ENCODE results near the gene TEF.
"Not testable (repeated sequence)": the region's sequence is repeated elsewhere in the genome, so short reads cannot be mapped to it uniquely, and the experiment has no call there.

The TEF gene

DNA sequence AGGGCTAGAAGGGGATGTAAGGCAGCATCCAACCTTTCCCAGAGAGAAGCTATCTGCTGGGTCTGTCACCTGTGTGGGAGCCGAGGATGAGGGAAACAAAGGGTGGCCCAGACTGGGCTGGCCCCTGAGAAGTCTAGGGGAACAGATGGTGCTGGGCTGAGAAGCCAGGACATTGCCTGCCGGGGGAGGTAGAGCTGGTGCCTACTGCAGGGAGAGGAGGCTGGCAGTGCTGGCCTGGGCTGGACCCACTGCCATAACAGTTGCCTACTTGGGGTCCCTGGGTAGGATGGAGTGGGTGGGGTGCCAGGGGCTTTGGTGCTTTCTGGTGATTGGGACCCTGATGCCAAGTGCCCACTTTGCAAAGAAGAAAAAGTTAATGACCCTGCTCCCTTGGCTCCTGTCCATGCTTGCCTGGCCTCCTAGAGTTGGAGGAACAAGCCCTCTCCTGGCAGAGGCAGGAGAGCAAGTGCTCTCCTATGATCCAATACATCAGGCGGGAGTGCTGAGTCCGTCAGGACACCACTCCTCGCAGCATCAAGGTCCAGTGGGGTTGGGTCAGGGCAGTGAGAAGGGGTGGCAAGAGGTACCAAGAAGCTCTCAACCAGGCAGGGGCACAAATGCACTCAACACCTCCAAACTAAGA lies 52.7 kb downstream of the TEF start:
- DNase-seq (ENCODE audit: low spot score in 2 of 2); H3K4me3 Mint-ChIP-seq; H3K27me3 Mint-ChIP-seq; H3K27ac Mint-ChIP-seq; ATAC-seq (ENCODE audit: low read depth); H3K9me3 Mint-ChIP-seq: not testable (repeated sequence)
- Mint-ChIP-seq H3K36me3 (peaks cover 21% of the 10 kb centered on the region), H3K4me1 (peaks cover 18% of the 10 kb centered on the region)

DNA sequence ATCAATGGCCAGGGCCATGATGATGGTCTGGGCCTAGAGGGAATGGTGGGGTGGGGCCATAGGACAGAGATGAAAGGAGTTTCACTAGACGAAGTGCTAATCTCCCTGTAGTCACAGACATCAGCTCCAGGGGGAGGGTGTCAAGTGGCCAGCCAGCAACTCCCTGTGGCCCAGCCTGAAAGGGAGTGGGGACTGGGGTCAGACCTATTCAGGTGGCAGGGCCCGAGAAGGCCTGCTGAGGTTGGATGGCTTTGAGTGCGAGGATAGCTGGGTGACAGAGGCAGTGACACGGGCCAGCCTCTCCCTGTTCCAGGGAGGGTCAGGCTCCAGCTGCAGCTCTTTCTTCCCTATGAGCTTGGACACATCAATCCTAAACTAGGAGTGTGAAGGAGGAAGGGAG lies 53.8 kb downstream of the TEF start:
- no peak for DNase-seq (ENCODE audit: low spot score in 2 of 2)
- Mint-ChIP-seq H3K27me3 (no peaks in the 10 kb centered on the region), H3K36me3 (peaks cover 21% of the 10 kb centered on the region), H3K9me3 (no peaks in the 10 kb centered on the region), H3K4me1 (peaks cover 19% of the 10 kb centered on the region), H3K4me3 (no peak overlapping the region), H3K27ac (peak overlapping the region; percentile 35)
- ATAC-seq (ENCODE audit: low read depth): no peak

DNA sequence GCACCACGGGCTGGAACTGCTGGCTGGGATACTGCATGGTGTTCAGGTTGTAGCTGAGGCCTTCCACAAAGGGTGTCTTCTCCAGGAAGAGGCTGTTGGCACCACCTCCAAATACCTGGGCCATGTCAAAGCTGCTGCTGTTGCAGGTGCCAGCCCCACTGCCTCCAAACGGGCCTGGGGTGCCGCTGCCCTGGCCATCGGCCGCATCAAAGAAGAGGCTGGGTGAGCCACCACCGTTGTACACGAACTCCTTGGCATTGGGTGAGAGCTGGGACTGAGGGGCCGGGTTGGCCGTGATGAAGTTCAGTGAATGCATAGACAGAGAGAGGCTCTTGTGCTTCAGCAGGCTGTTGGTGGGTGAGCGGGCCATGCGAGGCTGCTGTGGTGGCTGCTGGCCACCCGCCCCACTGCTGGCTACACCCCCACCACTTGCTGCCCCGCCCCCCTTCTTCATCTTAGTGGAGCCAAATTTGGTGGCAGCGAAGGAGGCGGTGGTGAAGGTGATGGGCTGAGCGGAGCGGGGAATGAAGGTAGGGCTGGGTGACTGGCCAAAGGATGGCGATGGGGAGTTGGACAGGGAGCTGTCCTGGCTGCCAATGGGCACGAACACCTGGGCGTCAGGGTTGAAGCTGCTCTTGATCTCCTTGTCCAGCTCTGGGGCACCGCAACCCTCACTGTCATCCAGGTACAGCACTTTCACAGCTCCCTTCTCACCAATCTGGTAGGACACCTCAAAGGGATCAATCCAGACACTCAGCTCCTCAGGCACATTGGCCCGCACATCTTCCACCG lies 54.8 kb downstream of the TEF start:
- peaks cover 14% of the 10 kb centered on the region for H3K4me1 Mint-ChIP-seq
- ATAC-seq (ENCODE audit: low read depth): no peak
- H3K36me3 Mint-ChIP-seq: peaks cover 15% of the 10 kb centered on the region

DNA sequence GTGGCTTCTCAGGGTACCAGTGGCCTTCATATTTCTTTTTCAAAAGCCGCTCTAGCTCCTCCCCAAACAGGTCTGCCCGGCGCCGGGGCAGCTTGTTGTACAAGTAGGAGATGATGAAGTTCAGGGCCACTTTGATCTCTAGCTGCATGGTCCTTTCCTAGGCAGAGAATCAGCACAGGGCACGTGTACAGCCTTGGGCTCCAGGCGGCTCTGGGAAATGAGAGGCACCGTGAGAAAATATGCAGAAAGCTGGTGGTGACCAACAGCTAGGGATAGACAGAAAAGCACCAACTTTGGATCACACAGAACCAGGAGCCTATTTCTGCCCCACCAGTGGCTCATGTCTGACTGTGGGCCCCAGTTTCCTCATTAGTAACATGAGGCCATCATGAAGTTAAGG lies 55.5 kb downstream of the TEF start:
- Mint-ChIP-seq H3K4me1 (peaks cover 14% of the 10 kb centered on the region), H3K27me3 (no peaks in the 10 kb centered on the region), H3K9me3 (no peaks in the 10 kb centered on the region), H3K27ac (no peak overlapping the region), H3K4me3 (no peak overlapping the region), H3K36me3 (peaks cover 11% of the 10 kb centered on the region)
- ATAC-seq (ENCODE audit: low read depth) (no peak), DNase-seq (ENCODE audit: low spot score in 2 of 2) (no peak)

More for the DNA sequence above, 54.8 kb downstream of the TEF start:
- no peaks in the 10 kb centered on the region for H3K27me3 Mint-ChIP-seq
- no peak overlapping the region for H3K4me3 Mint-ChIP-seq
- no peak overlapping the region for H3K27ac Mint-ChIP-seq
- no peak for DNase-seq (ENCODE audit: low spot score in 2 of 2)
- no peaks in the 10 kb centered on the region for H3K9me3 Mint-ChIP-seq

DNA sequence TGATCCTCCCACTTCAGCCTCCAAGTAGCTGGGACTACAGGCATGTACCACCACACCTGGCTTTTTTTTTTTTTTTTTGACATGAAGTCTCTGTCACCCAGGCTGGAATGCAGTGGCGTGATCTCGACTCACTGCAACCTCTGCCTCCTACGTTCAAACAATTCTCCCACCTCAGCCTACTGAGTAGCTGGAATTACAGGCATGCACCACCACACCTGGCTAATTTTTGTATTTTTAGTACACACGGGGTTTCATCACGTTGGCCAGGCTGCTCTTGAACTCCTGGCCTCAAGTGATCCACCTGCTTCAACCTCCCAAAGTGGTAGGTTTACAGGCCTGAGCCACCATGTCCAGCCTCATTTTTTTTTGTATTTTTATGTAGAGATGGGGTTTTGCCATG lies 58.8 kb downstream of the TEF start:
- peaks cover 19% of the 10 kb centered on the region for H3K4me1 Mint-ChIP-seq
- not testable (repeated sequence) for H3K27me3 Mint-ChIP-seq

DNA sequence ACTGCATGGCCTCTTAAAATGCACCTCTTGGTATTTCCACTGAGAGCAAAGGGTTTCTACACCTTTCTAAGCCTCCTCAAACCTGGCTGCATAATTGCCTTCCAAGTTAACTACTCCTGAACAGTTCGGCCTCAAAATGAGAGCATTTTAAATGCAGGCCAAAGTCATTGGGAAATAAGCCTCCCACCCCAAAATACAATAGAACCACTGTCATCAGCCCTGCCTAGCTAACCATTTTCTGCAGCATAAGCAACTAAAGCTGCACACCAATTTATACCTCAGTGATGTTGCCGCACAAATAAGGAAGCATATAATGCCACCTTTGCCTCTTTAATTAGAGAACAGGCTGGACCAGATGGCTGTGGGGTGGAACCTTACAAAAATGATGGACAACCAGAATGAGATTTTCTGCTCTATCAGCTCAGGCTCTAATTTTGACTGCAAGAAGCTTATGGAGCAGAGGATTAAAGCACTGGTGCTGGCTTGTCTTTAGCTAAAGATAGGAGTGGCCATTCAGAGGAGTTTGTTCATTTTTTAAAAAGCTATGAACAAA lies 60.6 kb downstream of the TEF start:
- Mint-ChIP-seq H3K4me1 (peaks cover 21% of the 10 kb centered on the region), H3K4me3 (no peak overlapping the region), H3K9me3 (no peaks in the 10 kb centered on the region), H3K27me3 (no peaks in the 10 kb centered on the region), H3K36me3 (peaks cover 3% of the 10 kb centered on the region), H3K27ac (no peak overlapping the region)
- DNase-seq (ENCODE audit: low spot score in 2 of 2): no peak
- no peak for ATAC-seq (ENCODE audit: low read depth)

More for the DNA sequence above, 58.8 kb downstream of the TEF start:
- not testable (repeated sequence) for ATAC-seq (ENCODE audit: low read depth); H3K4me3 Mint-ChIP-seq; DNase-seq (ENCODE audit: low spot score in 2 of 2); H3K27ac Mint-ChIP-seq; H3K9me3 Mint-ChIP-seq
- H3K36me3 Mint-ChIP-seq: peaks cover 11% of the 10 kb centered on the region

DNA sequence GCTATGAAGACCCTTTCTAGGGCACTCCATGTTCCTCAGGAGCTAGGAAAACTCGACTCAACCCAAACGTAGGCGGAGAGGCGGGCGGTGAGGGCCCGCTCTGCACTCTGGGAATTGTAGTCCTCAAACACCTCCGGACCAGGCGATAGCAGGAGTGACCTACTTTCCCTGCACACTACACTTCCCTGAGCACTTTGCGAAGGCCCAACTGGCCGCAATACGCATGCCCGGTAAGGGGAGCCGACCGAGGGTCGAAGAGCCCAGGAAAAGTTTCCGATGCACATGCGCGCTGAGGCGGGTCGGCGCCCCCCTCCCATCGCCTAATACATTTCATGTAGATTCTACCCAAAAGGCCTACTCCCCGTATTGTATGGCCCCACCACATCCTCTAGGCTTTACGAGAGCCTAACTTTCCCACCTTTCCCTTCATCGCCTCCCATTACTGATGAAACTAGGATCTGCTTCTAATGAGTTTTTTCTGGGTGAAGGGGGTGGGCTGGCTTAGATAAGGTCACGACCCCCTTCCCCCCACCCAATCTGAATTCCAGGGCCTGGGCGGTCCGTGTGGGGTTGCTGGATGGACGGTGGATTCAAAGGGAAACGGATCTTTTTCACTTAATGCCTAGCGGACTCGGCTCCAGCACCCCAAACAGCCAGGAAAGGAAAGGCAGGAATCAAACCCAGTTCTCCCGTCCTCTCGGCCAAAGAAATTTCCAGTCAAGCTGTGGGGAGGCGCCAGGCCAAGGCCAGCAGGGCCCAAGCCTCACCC lies 62.8 kb downstream of the TEF start:
- H3K27ac Mint-ChIP-seq: peak overlapping the region; percentile 100
- DNase-seq (ENCODE audit: low spot score in 2 of 2): peak; percentile 58 to 66
- H3K4me1 Mint-ChIP-seq: peaks cover 29% of the 10 kb centered on the region
- peak; percentile 37 for ATAC-seq (ENCODE audit: low read depth)
- H3K9me3 Mint-ChIP-seq: no peaks in the 10 kb centered on the region
- no peaks in the 10 kb centered on the region for H3K27me3 Mint-ChIP-seq
- H3K4me3 Mint-ChIP-seq: peak overlapping the region; percentile 90
- peaks cover 3% of the 10 kb centered on the region for H3K36me3 Mint-ChIP-seq

DNA sequence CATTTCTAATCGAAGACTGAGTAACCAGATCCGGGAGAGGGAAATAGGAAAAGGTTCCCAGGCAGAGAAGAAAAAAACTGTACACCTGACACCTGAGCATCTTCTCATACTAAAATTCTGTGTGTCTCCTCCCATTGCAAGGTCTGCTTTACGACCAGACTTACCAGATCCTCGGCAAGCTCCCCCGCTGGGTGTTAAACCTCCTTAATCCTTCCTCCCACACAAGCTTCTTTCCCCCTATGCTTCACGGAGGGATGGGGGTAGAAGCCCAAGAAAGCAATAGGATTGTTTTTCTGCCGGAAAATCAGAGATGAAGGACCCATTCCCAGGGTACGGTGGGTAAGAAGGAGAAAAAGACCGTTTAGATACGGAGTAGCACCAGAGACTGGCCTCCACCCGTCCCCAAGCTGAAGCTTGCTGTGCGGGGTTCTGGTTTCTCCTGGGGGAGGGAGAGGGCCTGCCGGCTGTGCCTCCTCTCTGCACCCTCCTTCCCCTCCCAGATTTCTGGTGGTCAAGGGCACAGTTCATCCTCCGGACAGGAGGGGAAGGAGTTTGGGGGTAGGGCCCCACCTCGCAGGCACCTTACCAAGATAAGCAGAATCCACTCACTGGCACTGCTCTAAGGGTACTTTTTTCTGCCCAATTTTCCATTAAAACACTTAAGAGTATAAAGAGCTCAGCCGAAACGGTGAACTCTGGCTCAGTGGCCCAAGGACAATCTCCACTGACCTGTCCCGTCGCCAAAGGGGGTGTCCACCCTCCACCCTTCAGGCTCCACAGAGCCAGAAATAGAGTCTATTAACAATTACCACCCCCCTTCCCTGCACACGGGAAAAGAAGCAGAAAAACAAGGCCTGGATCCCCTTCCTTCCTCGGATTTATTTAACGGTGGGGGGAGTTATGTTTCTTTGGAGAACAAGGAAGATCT lies 63.7 kb downstream of the TEF start:
- peaks cover 27% of the 10 kb centered on the region for H3K4me1 Mint-ChIP-seq
- H3K4me3 Mint-ChIP-seq: peak overlapping the region; percentile 90
- peak overlapping the region; percentile 100 for H3K27ac Mint-ChIP-seq
- no peak for ATAC-seq (ENCODE audit: low read depth)
- peak in 1 of 2 donors; percentile 35 for DNase-seq (ENCODE audit: low spot score in 2 of 2)
- H3K36me3 Mint-ChIP-seq: peaks cover 3% of the 10 kb centered on the region
- no peaks in the 10 kb centered on the region for H3K27me3 Mint-ChIP-seq
- H3K9me3 Mint-ChIP-seq: no peaks in the 10 kb centered on the region

DNA sequence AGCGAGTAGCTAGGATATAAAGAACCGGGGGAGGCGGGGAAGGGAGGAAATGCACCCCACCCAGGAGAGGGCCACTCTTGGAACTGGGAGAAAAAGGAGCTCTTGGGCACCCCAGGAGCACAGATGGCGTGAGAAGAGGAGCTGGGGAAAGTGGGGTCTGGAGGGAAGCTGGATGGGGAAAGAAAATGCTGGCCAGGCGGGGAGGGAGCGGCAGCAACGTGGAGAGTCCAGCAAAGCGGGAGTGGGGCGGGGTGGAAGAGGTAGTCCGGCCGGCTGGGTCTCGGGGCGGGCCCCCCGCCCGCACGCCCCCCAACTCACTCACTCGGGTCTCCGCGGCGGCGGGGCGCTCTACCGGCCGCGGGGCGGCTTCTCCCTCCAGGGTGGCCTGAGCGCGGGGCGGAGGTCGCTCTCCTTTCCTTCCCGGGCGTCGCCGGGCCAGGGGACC lies 64.3 kb downstream of the TEF start:
- DNase-seq (ENCODE audit: low spot score in 2 of 2) (no peak), ATAC-seq (ENCODE audit: low read depth) (no peak)
- H3K4me1 Mint-ChIP-seq: peaks cover 27% of the 10 kb centered on the region
- H3K4me3 Mint-ChIP-seq: peak overlapping the region; percentile 90
- H3K9me3 Mint-ChIP-seq: no peaks in the 10 kb centered on the region
- H3K27me3 Mint-ChIP-seq: no peaks in the 10 kb centered on the region
- H3K27ac Mint-ChIP-seq: peak overlapping the region; percentile 100
- peaks cover 3% of the 10 kb centered on the region for H3K36me3 Mint-ChIP-seq

DNA sequence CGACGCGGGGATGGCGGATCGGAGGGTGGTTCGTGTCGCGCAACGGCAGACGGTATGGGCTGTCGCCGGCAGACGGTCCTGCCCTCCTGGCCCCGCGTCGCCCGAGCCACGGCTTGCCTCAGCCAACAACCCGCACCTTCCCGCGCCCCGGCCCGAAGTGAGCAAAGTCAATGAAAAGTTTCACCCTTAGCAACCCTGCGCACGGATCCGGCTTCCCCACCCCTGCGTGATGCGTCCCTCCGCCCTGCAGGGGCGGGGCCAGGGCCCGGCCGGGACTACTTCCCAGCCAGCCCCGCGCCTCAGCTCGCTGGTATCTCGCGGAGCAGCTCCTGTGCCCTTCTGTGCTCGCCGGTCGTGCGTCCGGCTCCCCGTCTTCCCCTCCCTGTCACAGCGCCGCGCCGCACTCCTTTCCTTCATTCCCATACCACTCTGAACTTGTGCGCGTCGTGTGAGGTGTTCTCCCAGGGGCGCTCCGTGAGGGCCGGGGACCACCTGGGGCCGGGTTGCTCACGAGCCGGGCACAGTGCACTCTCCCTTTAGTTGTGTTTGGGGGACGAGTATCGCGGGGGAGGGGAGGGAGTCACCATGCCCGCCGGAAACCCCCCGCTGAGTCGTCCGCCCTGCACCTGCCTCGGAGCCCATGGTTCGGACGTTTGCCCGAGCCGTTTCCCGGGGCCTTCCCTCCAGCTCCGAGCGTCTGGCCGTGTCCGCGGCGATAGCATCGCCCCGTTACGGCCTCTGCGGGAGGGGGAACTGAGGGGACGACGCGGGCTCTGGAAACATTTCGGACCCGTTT lies 65.1 kb downstream of the TEF start, which contains the start of gene TOB2:
Gene TOB2 (minus strand): TSS at position 163 of the 796 bp plus-strand sequence. CDS start 9,456 bp downstream, outside the sequence.
- Mint-ChIP-seq H3K27me3 (no peaks in the 10 kb centered on the region), H3K36me3 (peaks cover 3% of the 10 kb centered on the region), H3K9me3 (no peaks in the 10 kb centered on the region), H3K4me1 (peaks cover 27% of the 10 kb centered on the region), H3K4me3 (peak within 1 kb of the TSS; percentile 90), H3K27ac (peak within 1 kb of the TSS; percentile 100)
- DNase-seq (ENCODE audit: low spot score in 2 of 2): peak; percentile 96 to 98
- peak; percentile 59 for ATAC-seq (ENCODE audit: low read depth)

DNA sequence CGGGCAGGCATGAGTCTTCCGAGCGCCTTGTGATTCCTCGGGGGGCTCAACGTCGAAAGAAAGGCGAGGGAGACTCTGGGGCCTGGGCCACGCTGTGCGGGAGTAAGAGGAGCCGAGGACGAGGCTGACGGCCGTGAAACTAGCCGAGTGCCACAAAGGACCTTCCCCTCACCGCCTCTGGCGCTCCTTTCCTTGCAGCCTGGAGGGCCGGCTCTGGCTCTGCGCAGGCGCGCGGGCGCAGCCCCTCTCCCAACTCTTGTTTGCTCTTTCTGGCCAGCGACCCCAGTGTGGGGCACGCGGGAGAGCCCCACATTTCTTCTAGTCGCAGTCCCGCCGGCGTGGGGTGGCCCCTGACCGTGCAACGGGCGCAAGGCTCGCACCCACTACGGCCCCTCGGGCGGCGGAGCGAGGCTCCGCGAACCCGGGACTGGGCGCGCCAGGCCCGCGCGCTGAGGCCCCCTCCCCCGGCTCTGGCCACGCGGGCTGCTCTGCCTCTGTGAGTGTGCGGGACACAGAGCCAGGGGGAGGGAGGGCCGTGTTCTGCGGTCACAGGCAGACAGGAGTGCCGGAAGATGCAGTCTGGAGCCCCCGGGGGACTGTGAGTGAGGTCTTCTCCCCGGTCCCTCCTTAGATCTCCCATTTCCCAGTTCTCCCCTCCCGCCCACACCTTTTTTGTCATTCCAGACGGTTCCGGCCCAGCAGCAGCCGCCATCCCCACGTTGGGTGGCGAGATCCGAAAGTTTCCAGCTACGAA lies 65.9 kb downstream of the TEF start:
- Mint-ChIP-seq H3K4me3 (peak overlapping the region; percentile 90), H3K36me3 (peaks cover 3% of the 10 kb centered on the region), H3K4me1 (peaks cover 24% of the 10 kb centered on the region), H3K27ac (peak overlapping the region; percentile 100), H3K27me3 (no peaks in the 10 kb centered on the region), H3K9me3 (no peaks in the 10 kb centered on the region)
- ATAC-seq (ENCODE audit: low read depth) (peak; percentile 4), DNase-seq (ENCODE audit: low spot score in 2 of 2) (peak in 1 of 2 donors; percentile 42)

Measured in memory B cell (primary cell).